HFF-Myc (cell line): Measurements from ENCODE around the gene ZNF277.

ENCODE experiments used
- DNase-seq: peaks from one replicate; pipeline ENCODE4 v3.0.0-alpha.2; 2011; ENCODE audit warnings: low read depth; ENCODE audit errors: extremely low read depth
- H3K4me3 ChIP-seq: replicated peaks from 2 replicates; pipeline ENCODE4 v1.5.1; 2011; ENCODE audit warnings: low read depth, mild to moderate bottlenecking, control low read depth, low read length
- CTCF ChIP-seq: IDR thresholded peaks from 2 replicates; pipeline ENCODE4 v1.5.1; 2012; ENCODE audit warnings: mild to moderate bottlenecking, low read depth, low read length, control low read depth; ENCODE audit errors: missing control alignments

ZNF277 gene

GRCh38 chr7:112201411-112201810 lies 5.1 kb upstream of the ZNF277 start:
- H3K4me3 ChIP-seq: no peak overlapping the region
- DNase-seq: peak; percentile 93
- no peak for TF ChIP-seq CTCF

- H3K4me3 ChIP-seq: no peak overlapping the region
- no peak for DNase-seq
- no peak for TF ChIP-seq CTCF
Measured at GRCh38 chr7:112201839-112202238, 4.7 kb upstream of the ZNF277 start.

GRCh38 chr7:112202816-112203215 lies 3.7 kb upstream of the ZNF277 start:
- TF ChIP-seq CTCF: no peak
- DNase-seq: no peak
- peak overlapping the region; percentile 15; the same call in 1 of the 2 replicates for H3K4me3 ChIP-seq

- peak overlapping the region; percentile 92 for H3K4me3 ChIP-seq
- no peak for TF ChIP-seq CTCF
- no peak for DNase-seq
Measured at GRCh38 chr7:112203365-112203739, 3.1 kb upstream of the ZNF277 start.

- peak overlapping the region; percentile 92 for H3K4me3 ChIP-seq
- no peak for DNase-seq
- TF ChIP-seq CTCF: no peak
Measured at GRCh38 chr7:112204499-112205342, 1.8 kb upstream of the ZNF277 start.

GRCh38 chr7:112205343-112206237 lies 905 bp upstream of the ZNF277 start:
- peak overlapping the region; percentile 92 for H3K4me3 ChIP-seq
- TF ChIP-seq CTCF: no peak
- no peak for DNase-seq
